B cell (primary cell): ENCODE results near the gene OXCT1. TPM values are rescaled to one million over a fixed set of nuclear protein-coding genes. Genes with fewer than 3 reads are reported as not detected.
"Not testable (repeated sequence)": the region's sequence is repeated elsewhere in the genome, so short reads cannot be mapped to it uniquely, and the experiment has no call there.

Source experiments
- ATAC-seq: fragments of 200-7000 bp; cut with Tn5 transposase; one replicate; pipeline ENCODE4 v1.10.0; 2021; ENCODE audit warnings: low read depth, mild to moderate bottlenecking, moderate number of reproducible peaks, moderate library complexity
- CTCF ChIA-PET: fragments of 350-600 bp; sonication (Branson Sonifier 250); formaldehyde crosslinking; loops from one replicate; lab custom pipeline; 2021; ENCODE audit warnings: antibody characterized with exemption, inconsistent platforms; lab: Charles Lee
- POLR2A ChIA-PET: fragments of 350-600 bp; sonication (Branson Sonifier 250); formaldehyde crosslinking; loops from one replicate; lab custom pipeline; 2021; ENCODE audit warnings: antibody characterized with exemption; lab: Charles Lee
- DNase-seq: peaks from one replicate; pipeline ENCODE4 v3.0.0; 2013
- H2AFZ ChIP-seq: 2 replicates; pipeline ENCODE4 v1.6.1; 2012; ENCODE audit warnings: mild to moderate bottlenecking, low read depth, low read length; ENCODE audit not compliant: insufficient read depth, poor library complexity, severe bottlenecking
- H3K27ac ChIP-seq, 2 donors: 1 replicate in 1 of 2; 2 replicates in 1 of 2; pipeline ENCODE4 v1.5.1; 2012 to 2013; ENCODE audit warnings: low read length in 2 of 2, mild to moderate bottlenecking in 2 of 2, moderate library complexity in 1 of 2
- H3K27me3 ChIP-seq, 4 experiments: fragments of 200-600 bp in 1 of 4; sonication (generic) in 1 of 4; replicated peaks in 1 of 4; 1 replicate in 2 of 4; 2 replicates in 2 of 4; pipeline versions ENCODE4 v1.6.1 to v1.7.0; 2013 to 2016; ENCODE audit warnings: low read length in 3 of 4, mild to moderate bottlenecking in 2 of 4, mixed read lengths in 1 of 4, moderate library complexity in 1 of 4; ENCODE audit not compliant: insufficient read depth in 4 of 4, control insufficient read depth in 3 of 4; ENCODE audit errors: control extremely low read depth in 1 of 4
- H3K36me3 ChIP-seq, 2 experiments: replicated peaks in 1 of 2; 1 replicate in 1 of 2; 2 replicates in 1 of 2; pipeline versions ENCODE4 v1.6.1 to v1.7.1; 2013; ENCODE audit warnings: low read length in 1 of 2; ENCODE audit not compliant: insufficient read depth in 2 of 2, control insufficient read depth in 1 of 2; ENCODE audit errors: control extremely low read depth in 1 of 2, extremely low read depth in 1 of 2
- H3K4me1 ChIP-seq, 2 donors: fragments of 200-600 bp in 1 of 2; sonication (generic) in 1 of 2; 1 replicate in 1 of 2; 2 replicates in 1 of 2; pipeline versions ENCODE4 v1.5.1 to v1.6.1; 2013 to 2017; ENCODE audit warnings: low read length in 2 of 2; ENCODE audit not compliant: control insufficient read depth in 2 of 2, insufficient read depth in 2 of 2
- H3K4me2 ChIP-seq: replicated peaks from 2 replicates; pipeline ENCODE3; 2012; ENCODE audit warnings: mild to moderate bottlenecking, low read depth, low read length; ENCODE audit not compliant: poor library complexity, severe bottlenecking
- H3K4me3 ChIP-seq, 5 experiments: fragments of 200-600 bp in 1 of 5; sonication (generic) in 1 of 5; 1 replicate in 3 of 5; 2 replicates in 2 of 5; pipeline versions ENCODE4 v1.5.1 to v1.7.0; 2011 to 2016; ENCODE audit warnings: low read length in 4 of 5, mild to moderate bottlenecking in 4 of 5, low read depth in 2 of 5, control low read depth in 1 of 5, moderate library complexity in 1 of 5; ENCODE audit not compliant: insufficient read depth in 1 of 5; ENCODE audit errors: control extremely low read depth in 1 of 5, extremely low read depth in 1 of 5
- H3K79me2 ChIP-seq: fragments of 200-600 bp; sonication (generic); one replicate; pipeline ENCODE4 v1.6.0; 2016; ENCODE audit warnings: low read length; ENCODE audit not compliant: control insufficient read depth, insufficient read depth
- H3K9ac ChIP-seq: fragments of 200-600 bp; sonication (generic); 2 replicates; pipeline ENCODE4 v1.6.1; 2017; ENCODE audit warnings: mild to moderate bottlenecking, low read length, moderate library complexity
- H3K9me3 ChIP-seq, 3 donors: one replicate each; pipeline versions ENCODE4 v1.6.1 to v1.7.1; 2013; ENCODE audit warnings: low read length in 2 of 3; ENCODE audit not compliant: control insufficient read depth in 2 of 3, insufficient read depth in 1 of 3; ENCODE audit errors: control extremely low read depth in 1 of 3
- H4K20me1 ChIP-seq: 2 replicates; pipeline ENCODE4 v1.6.0; 2012; ENCODE audit warnings: mild to moderate bottlenecking, low read length; ENCODE audit not compliant: insufficient read depth, control insufficient read depth, poor library complexity, severe bottlenecking
- H3K27ac Mint-ChIP-seq: one replicate; pipeline ENCODE4 v1.8.0; 2021; ENCODE audit warnings: mixed read lengths
- H3K27me3 Mint-ChIP-seq: one replicate; pipeline ENCODE4 v1.8.0; 2021; ENCODE audit warnings: mixed read lengths
- H3K4me1 Mint-ChIP-seq: one replicate; pipeline ENCODE4 v1.8.0; 2021; ENCODE audit warnings: mixed read lengths
- H3K4me3 Mint-ChIP-seq: one replicate; pipeline ENCODE4 v1.8.0; 2021; ENCODE audit warnings: mixed read lengths
- H3K9me3 Mint-ChIP-seq: one replicate; pipeline ENCODE4 v1.8.0; 2022; ENCODE audit warnings: mixed read lengths; ENCODE audit not compliant: insufficient read depth
- CTCF ChIP-seq: fragments of 200-600 bp; IDR thresholded peaks from one replicate; pipeline ENCODE4 v1.8.0; 2022; ENCODE audit warnings: antibody characterized with exemption, mild to moderate bottlenecking
- EZH2 ChIP-seq: IDR thresholded peaks from 2 replicates; pipeline ENCODE4 v1.6.1; 2012; ENCODE audit warnings: borderline replicate concordance, low read depth, mild to moderate bottlenecking, moderate library complexity, low read length; ENCODE audit not compliant: insufficient read depth, poor library complexity, severe bottlenecking
- WGBS: methylation state at CpG from one replicate; pipeline ENCODE4 v1.1.5; 2013; ENCODE audit warnings: missing lambda C conversion rate; ENCODE audit not compliant: insufficient coverage; 5-methylcytosine and 5-hydroxymethylcytosine counted together
- intact Hi-C: fragments of 100-400 bp; cut with micrococcal nuclease; formaldehyde crosslinking; loops from one replicate; pipeline ENCODE4 v1.10.0; 2022
- polyA plus RNA-seq: library from polyadenylated mRNA; depleted of rRNA; stranded (reverse); fragments of >200 nt; gene quantifications from 2 replicates; pipeline ENCODE4 v1.2.3, GENCODE V29; 2012
- total RNA-seq, 2 donors: library from RNA; stranded (reverse); fragments of 120-200 nt in 1 of 2; gene quantifications; 1 replicate in 1 of 2; 2 replicates in 1 of 2; pipeline versions ENCODE4 v1.2.3 to v1.2.4, GENCODE V29; 2013 to 2022

The OXCT1 gene
- total and polyA plus RNA-seq, 2 donors (not counting 1 experiment from before 2014, with no cell fraction given): 11.0 to 35.6 TPM

GRCh38 chr5:41747301-41747700, 122.9 kb downstream of the OXCT1 start:
- Histone ChIP-seq H3K27me3 (no peaks in the 10 kb centered on the region), H3K4me2 (no peak overlapping the region), H3K9ac (no peak overlapping the region), H4K20me1 (no peaks in the 10 kb centered on the region), H3K9me3 (peaks cover 0 to 1% (median 0%) of the 10 kb centered on the region in 3 donors), H2AFZ (no peak overlapping the region), H3K79me2 (no peaks in the 10 kb centered on the region), H3K36me3 (peaks cover 18 to 29% of the 10 kb centered on the region in 2 experiments), H3K4me1 (no peaks in the 10 kb centered on the region), H3K4me3 (no peak overlapping the region), H3K27ac (no peak overlapping the region)
- DNase-seq (no peak), ATAC-seq (no peak)
- Mint-ChIP-seq H3K4me1 (no peaks in the 10 kb centered on the region), H3K27ac (no peak overlapping the region), H3K9me3 (no peaks in the 10 kb centered on the region), H3K27me3 (no peaks in the 10 kb centered on the region), H3K4me3 (no peak overlapping the region)
- TF ChIP-seq CTCF (no peak), EZH2 (no peak)
- ChIA-PET CTCF (no interaction called here), POLR2A (no interaction called here)
- no CpG with 5 or more reads among the region's 1 CpG for WGBS
- intact Hi-C loops: no loop called here

- CTCF ChIA-PET, H3K27me3 ChIP-seq, H3K4me3 ChIP-seq, H3K27me3 Mint-ChIP-seq, H3K4me1 Mint-ChIP-seq, intact Hi-C loops, H3K4me1 ChIP-seq, H2AFZ ChIP-seq, H4K20me1 ChIP-seq, H3K79me2 ChIP-seq, H3K4me3 Mint-ChIP-seq, H3K9me3 ChIP-seq, ATAC-seq, H3K27ac Mint-ChIP-seq, H3K27ac ChIP-seq, H3K4me2 ChIP-seq, H3K9ac ChIP-seq, H3K9me3 Mint-ChIP-seq, DNase-seq, POLR2A ChIA-PET: not testable (repeated sequence)
- peaks cover 9 to 37% of the 10 kb centered on the region in 2 experiments for H3K36me3 ChIP-seq
- WGBS: no CpG with 5 or more reads among the region's 1 CpG
Measured at GRCh38 chr5:41742608-41743007, 127.6 kb downstream of the OXCT1 start.
